NCI-H2029 (cell line): ENCODE measurements around the gene STX10.

Experiments used
- DNase-seq: peaks from one replicate; lab custom pipeline; 2025; lab: John Stamatoyannopoulos, UW

STX10 gene

DNA sequence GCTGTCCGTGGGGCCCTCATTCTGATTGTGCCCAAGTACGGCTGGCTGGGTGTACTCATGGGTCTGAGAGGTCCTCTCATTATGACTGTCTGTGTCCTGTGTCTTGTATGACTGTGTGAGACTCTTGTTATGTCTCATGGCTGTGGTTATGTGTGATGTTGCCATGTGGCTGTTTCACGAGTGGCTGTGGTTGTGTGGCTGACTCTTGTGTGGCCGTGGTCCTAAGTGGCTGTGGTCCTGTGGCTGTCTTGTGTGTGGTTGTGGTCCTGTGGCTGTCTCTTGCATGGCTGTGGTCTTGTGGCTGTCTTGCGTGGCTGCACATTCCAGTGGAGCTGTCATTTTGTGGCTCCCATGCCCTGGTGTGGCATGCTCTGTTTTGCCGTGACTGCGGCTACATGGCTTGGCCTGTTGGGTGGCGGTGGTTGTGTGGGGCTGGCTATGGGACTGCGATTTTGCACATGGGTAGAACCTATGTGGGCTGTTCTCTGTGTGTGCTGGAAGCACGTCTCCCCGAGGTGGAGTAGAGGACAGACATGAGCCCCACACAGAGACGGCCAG, 50.1 kb downstream of the STX10 start:
- no peak for DNase-seq

DNA sequence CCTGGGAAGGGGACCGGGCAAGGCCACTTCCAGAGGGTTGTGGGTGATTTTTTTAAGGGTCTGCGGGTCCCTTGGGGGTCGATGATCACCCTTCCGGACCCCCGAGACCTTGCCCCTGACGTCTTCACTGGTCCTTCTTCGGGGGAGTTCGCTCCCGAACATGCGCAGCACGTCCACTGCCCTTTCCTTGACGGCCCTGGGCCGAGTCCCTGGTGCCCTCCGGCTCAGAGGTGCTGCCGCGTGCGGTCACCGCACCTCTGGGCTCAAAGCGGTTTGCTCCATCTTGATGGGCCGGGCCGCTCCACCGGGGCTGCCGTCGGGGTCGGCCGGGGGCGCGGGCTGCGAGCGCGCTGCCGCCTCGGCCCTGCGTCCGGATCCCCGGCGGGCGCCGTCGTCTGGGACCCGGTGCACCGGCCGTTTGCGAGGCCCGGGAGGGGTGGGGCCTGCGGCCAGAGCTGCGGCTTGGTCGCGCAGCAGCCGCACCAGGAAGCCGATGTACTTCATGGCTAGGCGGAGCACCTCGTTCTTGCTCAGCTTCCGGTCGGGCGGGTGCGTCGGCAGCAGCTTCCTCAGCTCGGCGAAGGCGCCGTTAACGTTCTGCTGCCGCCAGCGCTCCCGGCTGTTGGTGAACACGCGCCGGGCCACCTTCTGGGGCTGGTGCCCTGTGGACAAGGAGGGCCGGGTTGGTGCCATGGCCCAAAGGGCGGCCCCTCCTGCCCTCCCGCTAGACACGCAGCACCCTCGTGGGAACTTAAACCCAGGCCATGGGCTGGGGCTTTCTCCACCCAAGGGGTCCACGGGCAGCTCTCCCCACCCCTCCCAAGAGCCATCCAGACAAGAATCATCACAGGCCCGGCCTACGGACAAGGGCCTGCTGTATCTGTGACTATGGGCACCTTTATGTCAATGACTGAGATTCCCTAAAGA, 50.8 kb downstream of the STX10 start:
- DNase-seq: peak; percentile 66

DNA sequence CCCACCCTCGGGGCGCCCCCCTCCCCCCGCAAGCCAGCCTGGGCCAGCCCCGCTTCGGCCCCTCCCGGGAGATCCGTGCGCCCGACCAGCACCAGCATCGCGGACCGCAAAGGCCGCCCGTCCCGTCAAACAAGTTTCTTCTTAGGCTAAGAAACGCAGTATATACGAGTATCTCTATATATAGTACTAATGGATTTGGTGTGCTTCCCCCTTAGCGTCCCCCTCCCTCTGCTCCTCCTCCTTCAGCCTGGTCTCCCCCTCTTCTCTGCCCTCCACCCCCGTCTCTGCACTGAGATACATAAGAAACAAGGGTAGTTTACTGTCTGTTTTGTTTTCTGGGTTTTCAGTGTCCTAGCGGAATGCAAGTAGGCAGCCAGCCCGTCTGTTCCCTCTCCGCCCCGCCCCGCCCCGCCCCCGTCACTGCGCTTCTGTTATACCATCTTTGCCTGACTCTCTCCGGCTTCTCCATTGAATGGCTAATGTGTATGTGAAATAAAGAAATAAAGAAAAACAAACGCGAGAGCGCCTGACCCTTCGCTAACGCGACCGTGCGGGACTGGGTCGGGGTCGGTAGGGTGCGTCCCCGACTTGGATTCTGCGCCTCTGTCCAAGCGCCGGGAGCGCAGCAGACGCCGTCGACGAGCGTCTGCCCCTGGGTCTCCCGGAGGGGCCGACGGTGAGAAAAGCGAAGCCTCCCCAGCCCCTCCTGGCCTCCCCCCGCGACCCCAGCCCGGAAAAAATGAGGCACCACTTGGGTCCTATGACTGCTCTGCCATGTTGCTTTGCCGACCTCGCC, 51.7 kb downstream of the STX10 start:
- DNase-seq: no peak

DNA sequence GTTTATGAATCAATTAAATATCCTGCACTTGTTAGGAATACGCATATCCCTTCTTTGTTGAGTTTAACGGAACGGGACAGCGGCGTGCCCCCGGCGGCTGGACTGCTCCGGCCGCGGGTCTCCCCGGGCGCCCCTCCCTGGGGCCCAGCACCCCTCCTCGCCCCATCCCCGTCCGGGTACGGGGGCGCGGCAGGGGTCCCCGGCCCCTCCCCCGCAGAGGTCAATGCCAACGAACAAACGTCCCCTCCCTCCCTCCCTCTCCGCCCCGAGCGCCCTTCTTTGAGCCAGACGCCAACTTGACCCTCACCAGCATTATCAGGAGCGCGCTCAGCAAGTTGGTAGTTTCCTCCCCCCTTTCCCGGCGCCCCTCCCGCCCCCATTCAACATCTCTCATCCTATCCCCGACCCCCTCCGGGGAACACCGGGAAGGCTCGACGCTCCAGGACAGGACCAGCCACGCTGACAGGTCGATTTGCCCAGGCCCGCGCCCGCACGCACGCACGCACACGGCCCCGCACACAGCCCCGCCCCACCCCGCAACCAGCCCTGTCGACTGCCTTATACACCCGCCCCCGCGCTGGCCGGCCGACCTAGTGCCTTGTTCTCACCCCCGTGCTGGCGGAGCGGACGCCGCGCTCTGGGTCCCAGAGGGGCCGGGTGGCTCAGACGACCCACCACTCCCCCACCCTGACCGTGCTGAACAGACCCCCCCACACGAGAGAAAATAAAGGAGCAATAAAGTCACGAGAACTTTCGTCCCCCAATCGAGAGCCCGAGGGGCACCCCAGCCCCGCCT, 52.5 kb downstream of the STX10 start:
- no peak for DNase-seq

DNA sequence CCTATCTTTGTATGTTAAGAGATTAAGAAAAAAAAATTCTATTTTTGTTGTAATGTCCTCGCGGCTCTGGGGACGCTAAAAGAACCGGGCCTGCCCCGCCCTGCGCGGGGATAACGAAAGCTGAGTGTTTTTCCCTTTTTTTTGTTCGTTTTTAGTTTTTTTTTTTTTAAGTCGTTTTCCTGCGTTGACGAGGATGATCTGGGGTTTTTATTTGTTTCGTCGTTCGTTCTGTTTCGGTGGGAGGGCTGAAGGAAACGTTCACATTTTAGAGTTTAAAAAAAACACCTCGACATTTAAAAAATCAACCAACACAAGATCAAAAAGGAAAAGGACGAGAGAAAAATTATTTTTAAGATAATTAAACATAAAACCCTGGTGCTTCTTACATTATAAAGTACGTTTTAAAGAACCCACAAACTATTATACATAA, 53.1 kb downstream of the STX10 start:
- no peak for DNase-seq

DNA sequence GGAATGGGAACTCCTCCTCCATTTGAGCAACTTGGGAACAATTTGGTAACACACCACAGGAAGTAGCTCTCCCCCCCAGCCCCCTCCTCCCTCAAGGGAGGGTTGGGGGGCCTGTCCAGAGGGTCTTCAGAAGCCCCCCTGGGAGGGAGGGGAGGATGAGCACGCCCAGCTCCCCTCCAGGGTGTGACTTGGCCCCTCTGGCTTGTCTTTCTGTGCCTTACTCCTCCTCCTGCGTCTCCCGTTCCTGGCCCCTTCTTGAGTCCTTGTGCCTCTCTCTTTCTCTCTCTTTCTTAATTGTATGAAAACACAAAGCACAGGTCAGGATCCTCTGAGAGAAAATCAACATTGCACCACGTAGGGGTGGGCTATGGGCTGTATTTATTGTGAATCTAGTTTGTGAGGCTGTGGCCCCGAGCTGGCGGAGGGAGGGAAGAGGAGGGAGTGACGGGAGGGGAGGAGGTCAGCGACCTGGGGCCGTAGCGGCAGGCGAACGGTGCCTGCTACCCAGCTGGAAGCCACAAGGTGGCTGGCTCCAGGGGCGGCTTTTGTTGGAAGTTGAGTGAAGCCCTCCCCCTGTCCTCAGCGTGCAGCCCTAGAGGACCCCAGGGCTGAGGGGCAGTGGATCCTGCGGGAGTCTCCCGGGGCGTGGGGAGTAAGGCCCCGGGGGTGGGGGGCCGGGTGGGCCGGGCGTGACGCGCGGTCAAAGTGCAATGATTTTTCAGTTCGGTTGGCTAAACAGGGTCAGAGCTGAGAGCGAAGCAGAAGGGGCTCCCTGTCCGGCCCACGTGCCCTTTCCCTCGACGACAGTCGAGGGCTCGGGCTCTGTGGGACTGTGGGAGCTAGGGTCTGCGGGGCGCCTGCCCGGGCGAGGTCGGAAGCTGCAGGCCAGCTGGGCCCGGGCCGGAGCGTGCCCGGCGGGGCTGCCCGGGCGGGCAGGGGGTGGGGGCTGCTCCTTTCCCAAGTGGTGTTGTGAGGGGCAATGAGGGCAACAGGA, 53.9 kb downstream of the STX10 start:
- no peak for DNase-seq

DNA sequence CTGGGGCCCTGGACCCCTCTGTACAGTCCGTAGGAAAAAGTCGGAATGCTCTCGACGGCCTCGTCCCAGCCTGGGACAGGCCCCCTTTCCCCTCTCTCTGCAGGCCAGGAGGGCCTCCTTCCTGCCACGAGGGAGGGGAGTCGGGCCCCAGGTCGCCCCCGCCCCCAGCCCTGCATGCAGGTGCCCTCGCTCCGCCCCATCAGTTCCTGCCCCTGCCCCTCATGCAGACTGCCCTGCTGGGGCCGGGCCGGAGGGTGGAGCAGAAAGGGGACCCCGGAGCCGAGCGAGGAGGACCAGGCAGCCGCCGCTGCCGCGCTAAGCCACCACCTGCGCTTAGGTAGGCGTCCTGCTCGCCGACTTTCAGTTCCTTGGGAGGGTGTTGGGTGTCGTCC, 54.8 kb downstream of the STX10 start:
- DNase-seq: no peak

DNA sequence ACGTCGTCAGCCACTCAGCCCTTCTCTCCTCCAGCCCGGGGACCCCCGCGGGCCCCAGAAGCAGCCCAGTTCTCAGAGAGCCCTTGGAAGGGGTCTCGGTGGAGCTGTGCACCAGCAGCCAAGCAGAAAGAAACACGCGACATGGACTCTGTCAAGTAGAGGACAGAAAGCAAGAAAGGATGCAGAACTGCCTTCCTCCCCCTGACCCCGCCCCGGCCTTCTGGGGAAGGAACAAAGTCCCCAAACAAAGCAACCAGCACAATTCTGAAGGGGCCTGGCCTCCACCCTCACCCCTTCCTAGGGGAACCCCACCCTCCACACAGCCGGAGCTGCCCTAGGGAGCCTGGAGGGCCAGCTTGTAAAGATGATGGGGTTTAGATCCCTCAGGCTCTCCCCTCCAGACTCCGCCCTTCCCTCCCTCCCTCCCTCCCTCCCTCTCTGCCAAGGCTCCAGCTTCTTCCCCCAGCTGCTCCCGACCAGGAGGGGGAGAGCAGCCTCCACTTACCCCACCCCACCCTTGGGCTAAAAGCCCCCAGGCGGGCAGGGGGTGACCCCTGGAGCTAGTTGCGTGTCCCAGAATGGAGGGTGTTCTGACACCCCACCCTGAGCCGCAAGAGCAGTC, 55.3 kb downstream of the STX10 start:
- no peak for DNase-seq

DNA sequence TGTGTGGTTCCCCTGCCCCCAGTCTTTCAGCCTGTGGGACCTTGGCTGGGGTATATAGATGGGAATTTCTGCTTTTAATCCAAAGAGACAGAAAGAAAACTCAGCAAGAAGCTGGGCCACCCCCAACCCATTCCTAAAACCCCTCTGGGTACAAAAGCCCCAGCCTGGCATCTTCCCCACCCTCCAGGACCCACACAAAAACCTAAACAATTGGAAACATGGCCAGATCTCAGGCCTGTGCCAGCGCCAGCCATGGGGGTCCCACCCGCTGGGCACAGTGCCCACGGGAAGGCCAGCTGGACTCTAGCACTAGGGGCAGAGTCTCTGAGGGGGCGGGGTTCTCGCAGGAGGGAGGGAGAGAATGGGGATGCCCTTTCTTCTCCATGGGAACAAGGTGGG, 56.1 kb downstream of the STX10 start:
- DNase-seq: no peak
